ENCODE data around the gene VMO1.

GRCh38 chr17:4753392-4753791 lies 32.8 kb downstream of the VMO1 start:
- TF ChIP-seq CTCF (IDR thresholded peaks at IDR 0.05) (no peak), POLR2A (IDR thresholded peaks at IDR 0.05) (no peak)

Data from upper lobe of left lung (tissue), 4 donors.